LNCAP (cell line): ENCODE results near the gene ULBP2.

Source experiments
- TF ChIP-seq, protein P1 (sequence below): fragments of 450-650 bp; IDR thresholded peaks from 2 replicates; pipeline ENCODE4 v1.5.1; 2017; ENCODE audit warnings: mild to moderate bottlenecking

Gene ULBP2

DNA sequence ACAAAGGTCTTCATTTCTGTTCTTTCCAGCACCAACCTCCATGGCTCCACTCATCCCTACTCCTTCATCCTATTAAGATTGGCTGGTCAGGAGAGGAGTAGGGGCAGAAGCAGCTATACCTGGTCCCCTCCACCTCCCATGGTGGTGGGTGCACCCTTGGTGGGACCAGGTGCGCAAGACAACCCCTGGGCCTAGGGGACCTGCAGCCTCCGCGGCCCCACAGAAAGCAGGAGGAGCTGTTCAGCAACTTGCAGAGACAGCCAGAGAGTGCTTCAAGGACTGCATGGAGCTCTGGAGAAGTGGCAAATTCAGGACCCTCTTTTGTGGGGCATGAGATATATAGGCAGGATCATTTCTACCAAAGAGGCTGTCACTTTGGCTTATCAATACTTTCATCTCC is 9.8 kb downstream of the ULBP2 start:
- TF ChIP-seq, protein P1, sequence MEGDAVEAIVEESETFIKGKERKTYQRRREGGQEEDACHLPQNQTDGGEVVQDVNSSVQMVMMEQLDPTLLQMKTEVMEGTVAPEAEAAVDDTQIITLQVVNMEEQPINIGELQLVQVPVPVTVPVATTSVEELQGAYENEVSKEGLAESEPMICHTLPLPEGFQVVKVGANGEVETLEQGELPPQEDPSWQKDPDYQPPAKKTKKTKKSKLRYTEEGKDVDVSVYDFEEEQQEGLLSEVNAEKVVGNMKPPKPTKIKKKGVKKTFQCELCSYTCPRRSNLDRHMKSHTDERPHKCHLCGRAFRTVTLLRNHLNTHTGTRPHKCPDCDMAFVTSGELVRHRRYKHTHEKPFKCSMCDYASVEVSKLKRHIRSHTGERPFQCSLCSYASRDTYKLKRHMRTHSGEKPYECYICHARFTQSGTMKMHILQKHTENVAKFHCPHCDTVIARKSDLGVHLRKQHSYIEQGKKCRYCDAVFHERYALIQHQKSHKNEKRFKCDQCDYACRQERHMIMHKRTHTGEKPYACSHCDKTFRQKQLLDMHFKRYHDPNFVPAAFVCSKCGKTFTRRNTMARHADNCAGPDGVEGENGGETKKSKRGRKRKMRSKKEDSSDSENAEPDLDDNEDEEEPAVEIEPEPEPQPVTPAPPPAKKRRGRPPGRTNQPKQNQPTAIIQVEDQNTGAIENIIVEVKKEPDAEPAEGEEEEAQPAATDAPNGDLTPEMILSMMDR, result no peak

DNA sequence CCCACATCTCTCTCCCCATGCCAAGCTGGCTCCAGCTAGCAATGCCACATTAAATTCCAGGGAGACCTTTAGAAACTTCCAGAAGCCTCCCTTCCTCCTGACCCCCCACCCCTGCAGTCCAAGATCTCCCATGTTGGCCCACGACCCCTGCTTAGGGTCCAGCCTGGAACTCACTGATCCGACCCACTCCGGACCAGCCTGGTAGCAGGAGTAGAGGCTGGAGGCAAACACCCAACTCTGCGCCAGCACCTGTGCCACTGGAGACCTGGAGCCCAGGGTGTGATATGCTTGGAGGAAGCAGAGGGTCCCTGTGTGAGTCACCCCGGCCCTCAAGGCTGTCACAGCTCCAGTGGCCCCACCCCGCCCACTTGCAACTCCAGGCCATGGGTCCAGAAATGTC is 18.7 kb downstream of the ULBP2 start:
- TF ChIP-seq, protein P1, result no peak

DNA sequence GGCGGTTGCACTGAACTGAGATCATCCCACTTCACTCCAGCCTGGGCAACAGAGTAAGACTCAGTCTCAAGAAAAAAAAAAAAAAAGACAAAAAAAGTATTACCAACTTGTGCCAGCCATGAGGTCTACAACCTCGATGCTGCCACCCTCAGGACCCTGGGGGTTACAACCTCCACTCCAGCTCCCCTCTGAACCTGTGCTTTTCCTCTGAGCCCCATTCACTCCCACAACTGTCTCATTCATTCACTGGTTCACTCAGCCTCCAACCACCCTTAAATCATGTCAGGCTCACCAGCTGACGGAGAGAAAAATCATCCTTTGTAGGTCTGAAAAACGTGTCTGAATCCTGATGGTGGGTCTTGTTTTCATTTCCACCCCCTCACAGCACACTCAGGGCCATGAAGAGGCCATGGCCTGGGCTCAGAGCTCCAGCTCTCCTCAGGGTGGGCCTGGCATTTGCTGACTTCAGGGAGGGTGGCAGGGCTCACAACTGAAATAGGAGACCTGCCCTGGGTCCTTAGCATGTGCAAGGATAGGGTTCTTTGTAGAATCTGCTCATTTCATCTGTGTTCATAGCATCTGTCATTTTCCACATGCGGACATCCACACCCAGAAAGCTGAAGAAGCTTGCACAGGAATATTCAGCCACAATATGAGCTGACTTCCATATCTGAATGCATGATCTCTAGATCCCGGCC is 20.1 kb downstream of the ULBP2 start:
- TF ChIP-seq, protein P1, result no peak

DNA sequence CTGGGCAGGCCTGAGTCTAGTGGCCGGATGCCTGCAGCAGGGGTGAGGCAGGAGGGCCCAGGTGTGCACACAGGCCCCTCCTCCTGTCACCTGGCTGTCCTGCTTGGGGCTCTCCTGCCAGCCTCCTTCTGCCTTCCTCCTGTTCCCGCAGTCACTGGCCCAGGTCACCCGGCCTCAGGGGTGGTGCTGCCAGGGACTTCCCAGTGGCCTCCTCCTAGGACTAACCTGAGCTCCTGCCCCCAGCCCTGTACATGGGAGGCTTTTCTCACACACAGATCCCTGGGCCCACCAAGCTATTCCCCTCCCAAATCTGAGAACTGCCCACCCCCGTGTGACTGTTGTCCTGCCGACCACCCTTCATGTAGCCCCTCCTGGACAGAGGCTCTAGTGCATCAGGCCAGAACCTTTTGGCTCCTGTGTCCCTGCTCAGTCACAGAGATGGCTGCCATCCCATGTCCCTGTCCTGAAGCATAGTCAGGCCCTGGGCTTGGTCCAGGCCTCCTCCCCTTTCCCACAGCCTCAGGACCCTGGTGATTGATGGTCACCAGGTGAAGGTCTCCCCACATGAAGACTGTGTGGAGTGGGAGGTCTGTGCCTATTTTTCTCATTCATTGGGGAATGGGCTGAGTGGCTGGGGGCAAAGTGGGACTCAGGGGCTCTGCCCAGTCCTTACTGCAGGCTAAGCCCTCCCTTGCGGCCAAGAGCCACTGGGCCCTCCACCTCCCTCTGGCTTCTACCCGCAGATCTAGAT is 20.8 kb downstream of the ULBP2 start:
- TF ChIP-seq, protein P1, result no peak

DNA sequence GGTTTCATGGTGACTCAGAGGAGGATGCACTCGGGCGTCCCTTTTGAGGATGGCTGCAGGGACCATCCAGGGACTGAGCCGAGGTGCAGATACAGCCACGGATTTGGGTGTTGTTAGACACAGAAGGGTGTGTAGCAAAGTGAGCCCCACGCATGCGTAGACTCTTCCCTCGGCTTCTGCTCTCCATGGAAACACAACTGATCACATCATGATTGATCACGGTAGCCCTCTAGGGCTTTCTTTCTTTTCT is 21.3 kb downstream of the ULBP2 start:
- TF ChIP-seq, protein P1, result no peak

DNA sequence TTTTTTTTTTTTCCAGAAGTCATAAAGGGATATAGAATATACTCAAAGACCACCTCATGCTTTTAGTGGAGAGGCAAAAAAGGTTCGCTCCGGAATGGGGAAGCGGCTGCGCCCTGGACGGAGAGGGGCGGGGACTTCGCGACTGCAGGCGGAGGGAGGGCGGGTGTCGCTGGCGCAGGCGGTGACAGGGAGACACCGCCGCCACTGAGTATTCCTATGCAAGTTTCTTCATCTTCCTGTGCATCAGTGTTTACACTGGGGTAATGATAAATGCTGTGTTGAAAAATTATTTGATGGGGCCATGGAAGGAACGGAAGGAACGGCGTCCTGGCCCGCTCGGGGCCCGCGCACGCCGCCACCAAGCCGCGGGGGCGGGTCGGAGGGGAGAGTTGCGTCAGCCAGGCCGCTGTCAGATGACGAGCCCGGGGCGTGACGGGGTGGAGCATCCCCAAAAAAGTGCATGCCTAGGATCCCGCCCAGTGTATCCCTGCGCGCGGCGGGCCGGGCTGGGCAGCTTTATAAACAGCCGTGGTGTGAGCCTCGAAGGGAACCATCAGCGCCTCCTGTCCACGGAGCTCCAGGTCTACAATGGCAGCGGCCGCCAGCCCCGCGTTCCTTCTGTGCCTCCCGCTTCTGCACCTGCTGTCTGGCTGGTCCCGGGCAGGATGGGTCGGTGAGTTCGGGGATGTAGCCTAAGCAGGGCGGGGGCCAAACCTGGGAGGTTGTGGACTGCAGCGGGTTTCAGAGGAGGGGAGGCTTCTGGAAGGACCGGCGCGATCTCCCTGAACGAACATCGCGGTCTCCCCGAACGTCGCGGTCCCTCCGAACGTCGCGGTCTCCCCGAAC is 21.9 kb downstream of the ULBP2 start, which contains the start of gene ULBP1:
TSS of gene ULBP1 (plus strand) at position 482 of the 846 bp plus-strand sequence. CDS start at position 589, 107 bp downstream.
- TF ChIP-seq, protein P1, result no peak

DNA sequence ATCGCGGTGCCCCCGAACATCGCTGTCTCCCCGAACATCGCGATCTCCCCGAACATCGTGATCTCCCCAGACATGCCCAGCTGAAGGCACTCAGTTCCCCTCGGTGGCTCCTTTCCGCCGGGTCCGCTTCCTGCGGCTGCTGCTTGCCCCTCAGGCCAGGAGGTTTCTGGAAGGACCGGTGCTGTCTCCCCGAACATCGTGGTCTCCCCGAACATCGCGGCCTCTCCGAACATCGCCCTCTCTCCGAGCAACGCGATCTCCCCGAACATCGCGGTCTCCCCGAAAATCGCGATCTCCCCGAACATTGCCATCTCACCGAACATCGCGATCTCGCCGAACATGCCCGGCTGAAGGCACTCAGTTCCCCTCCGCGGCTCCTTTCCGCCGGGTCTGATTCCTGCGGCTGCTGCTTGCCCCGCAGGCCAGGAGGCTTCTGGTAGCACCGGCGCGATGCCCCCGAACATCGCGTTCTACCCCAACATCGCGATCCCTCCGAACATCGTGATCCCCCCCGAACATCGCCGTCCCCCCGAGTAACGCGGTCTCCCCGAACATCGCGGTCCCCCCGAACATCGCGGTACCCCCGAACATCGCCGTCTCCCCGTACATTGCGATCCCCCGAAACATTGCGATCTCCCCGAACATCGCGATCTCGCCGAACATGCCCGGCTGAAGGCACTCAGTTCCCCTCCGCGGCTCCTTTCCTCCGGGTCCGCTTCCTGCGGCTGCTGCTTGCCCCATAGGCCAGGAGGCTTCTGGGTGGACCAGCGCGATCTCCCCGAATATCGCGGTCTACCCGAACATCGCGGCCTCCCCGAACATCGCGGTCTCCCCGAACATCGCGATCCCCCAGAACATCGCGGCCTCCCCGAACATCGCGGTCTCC is 22.7 kb downstream of the ULBP2 start:
- TF ChIP-seq, protein P1, result no peak
